Neuron (in vitro differentiated cells): ENCODE data around the gene NBEA.
"Not testable (repeated sequence)": the region's sequence is repeated elsewhere in the genome, so short reads cannot be mapped to it uniquely, and the experiment has no call there.

Experiments
- H2AFZ ChIP-seq: one replicate; pipeline ENCODE4 v1.6.1; 2013; ENCODE audit warnings: low read depth, mild to moderate bottlenecking, inconsistent platforms, low read length, moderate library complexity
- H3K27me3 ChIP-seq: one replicate; pipeline ENCODE4 v1.6.1; 2013; ENCODE audit warnings: low read length; ENCODE audit not compliant: insufficient read depth
- H3K36me3 ChIP-seq: one replicate; pipeline ENCODE4 v1.6.1; 2013; ENCODE audit warnings: low read length; ENCODE audit not compliant: insufficient read depth
- H3K4me1 ChIP-seq: one replicate; pipeline ENCODE4 v1.6.1; 2013; ENCODE audit warnings: low read length; ENCODE audit not compliant: insufficient read depth
- H3K4me3 ChIP-seq: 2 replicates; pipeline ENCODE4 v1.5.1; 2013; ENCODE audit warnings: mild to moderate bottlenecking, low read length, moderate library complexity
- H3K9me3 ChIP-seq: one replicate; pipeline ENCODE4 v1.6.1; 2013; ENCODE audit warnings: low read length

Gene NBEA

GRCh38 chr13:35649162-35649561 lies 707.1 kb downstream of the NBEA start:
- peaks cover 5% of the 10 kb centered on the region for H3K36me3 ChIP-seq
- H3K27me3 ChIP-seq: no peaks in the 10 kb centered on the region
- H3K4me1 ChIP-seq: peaks cover 5% of the 10 kb centered on the region
- H2AFZ ChIP-seq: no peak overlapping the region
- no peak overlapping the region for H3K4me3 ChIP-seq
- H3K9me3 ChIP-seq: no peaks in the 10 kb centered on the region

- Histone ChIP-seq H3K4me3 (no peak overlapping the region), H3K27me3 (no peaks in the 10 kb centered on the region), H3K4me1 (no peaks in the 10 kb centered on the region), H3K9me3 (no peaks in the 10 kb centered on the region), H2AFZ (no peak overlapping the region), H3K36me3 (no peaks in the 10 kb centered on the region)
Measured at GRCh38 chr13:35659796-35660195, 717.7 kb downstream of the NBEA start.

- Histone ChIP-seq H2AFZ (no peak overlapping the region), H3K4me1 (no peaks in the 10 kb centered on the region), H3K4me3 (no peak overlapping the region), H3K9me3 (no peaks in the 10 kb centered on the region), H3K27me3 (no peaks in the 10 kb centered on the region), H3K36me3 (no peaks in the 10 kb centered on the region)
Measured at GRCh38 chr13:35664747-35665146, 722.7 kb downstream of the NBEA start.

GRCh38 chr13:35669321-35669720 lies 727.3 kb downstream of the NBEA start:
- no peaks in the 10 kb centered on the region for H3K9me3 ChIP-seq
- H3K36me3 ChIP-seq: no peaks in the 10 kb centered on the region
- no peaks in the 10 kb centered on the region for H3K27me3 ChIP-seq
- no peak overlapping the region for H3K4me3 ChIP-seq
- no peaks in the 10 kb centered on the region for H3K4me1 ChIP-seq
- no peak overlapping the region for H2AFZ ChIP-seq

- Histone ChIP-seq H3K4me1 (no peaks in the 10 kb centered on the region), H3K4me3 (no peak overlapping the region), H2AFZ (no peak overlapping the region), H3K27me3 (no peaks in the 10 kb centered on the region), H3K9me3 (no peaks in the 10 kb centered on the region), H3K36me3 (no peaks in the 10 kb centered on the region)
Measured at GRCh38 chr13:35672611-35673010, 730.5 kb downstream of the NBEA start.

GRCh38 chr13:35675651-35676050 lies 733.6 kb downstream of the NBEA start:
- H3K9me3 ChIP-seq: peaks cover under 1% of the 10 kb centered on the region
- H3K4me1 ChIP-seq: no peaks in the 10 kb centered on the region
- H3K36me3 ChIP-seq: no peaks in the 10 kb centered on the region
- no peaks in the 10 kb centered on the region for H3K27me3 ChIP-seq
- no peak overlapping the region for H2AFZ ChIP-seq
- no peak overlapping the region for H3K4me3 ChIP-seq

GRCh38 chr13:35677863-35678262 lies 735.8 kb downstream of the NBEA start:
- not testable (repeated sequence) for H3K9me3 ChIP-seq, H3K27me3 ChIP-seq, H3K4me3 ChIP-seq, H2AFZ ChIP-seq, H3K4me1 ChIP-seq, H3K36me3 ChIP-seq

- Histone ChIP-seq H3K4me1 (no peaks in the 10 kb centered on the region), H3K36me3 (no peaks in the 10 kb centered on the region), H3K4me3 (no peak overlapping the region), H3K27me3 (no peaks in the 10 kb centered on the region), H3K9me3 (peaks cover 2% of the 10 kb centered on the region), H2AFZ (no peak overlapping the region)
Measured at GRCh38 chr13:35681685-35682084, 739.6 kb downstream of the NBEA start.

GRCh38 chr13:35684432-35684831 lies 742.4 kb downstream of the NBEA start:
- no peaks in the 10 kb centered on the region for H3K27me3 ChIP-seq
- no peaks in the 10 kb centered on the region for H3K4me1 ChIP-seq
- H3K36me3 ChIP-seq: no peaks in the 10 kb centered on the region
- H3K4me3 ChIP-seq: no peak overlapping the region
- H3K9me3 ChIP-seq: peaks cover 2% of the 10 kb centered on the region
- H2AFZ ChIP-seq: no peak overlapping the region

- Histone ChIP-seq H2AFZ (no peak overlapping the region), H3K27me3 (no peaks in the 10 kb centered on the region), H3K36me3 (no peaks in the 10 kb centered on the region), H3K9me3 (no peaks in the 10 kb centered on the region), H3K4me1 (no peaks in the 10 kb centered on the region), H3K4me3 (no peak overlapping the region)
Measured at GRCh38 chr13:35687336-35687735, 745.3 kb downstream of the NBEA start.

GRCh38 chr13:35690581-35691207 lies 748.6 kb downstream of the NBEA start:
- no peak overlapping the region for H3K4me3 ChIP-seq
- no peak overlapping the region for H2AFZ ChIP-seq
- no peaks in the 10 kb centered on the region for H3K36me3 ChIP-seq
- H3K4me1 ChIP-seq: no peaks in the 10 kb centered on the region
- no peaks in the 10 kb centered on the region for H3K27me3 ChIP-seq
- no peaks in the 10 kb centered on the region for H3K9me3 ChIP-seq

- no peaks in the 10 kb centered on the region for H3K36me3 ChIP-seq
- no peaks in the 10 kb centered on the region for H3K9me3 ChIP-seq
Measured at GRCh38 chr13:35693134-35693784, 751.2 kb downstream of the NBEA start.

GRCh38 chr13:35694031-35694430 lies 752.0 kb downstream of the NBEA start:
- Histone ChIP-seq H3K36me3 (no peaks in the 10 kb centered on the region), H3K4me3 (no peak overlapping the region), H3K27me3 (no peaks in the 10 kb centered on the region), H2AFZ (no peak overlapping the region), H3K9me3 (no peaks in the 10 kb centered on the region), H3K4me1 (no peaks in the 10 kb centered on the region)

More at GRCh38 chr13:35693134-35693784, 751.2 kb downstream of the NBEA start:
- H3K27me3 ChIP-seq: no peaks in the 10 kb centered on the region
- H3K4me3 ChIP-seq: no peak overlapping the region
- no peaks in the 10 kb centered on the region for H3K4me1 ChIP-seq
- H2AFZ ChIP-seq: no peak overlapping the region
